Left ventricle myocardium superior (tissue), 1 donor: Measurements from ENCODE around the gene TEX11. TPM values are rescaled to one million over a fixed set of nuclear protein-coding genes. Genes with fewer than 3 reads are reported as not detected.
"Not testable (repeated sequence)": the region's sequence is repeated elsewhere in the genome, so short reads cannot be mapped to it uniquely, and the experiment has no call there.

ENCODE experiments used
- ATAC-seq: fragments of 200-7000 bp; cut with Tn5 transposase; one replicate; pipeline ENCODE4 v1.9.1; 2020; ENCODE audit warnings: mild to moderate bottlenecking, moderate library complexity
- DNase-seq: peaks from one replicate; pipeline ENCODE4 v3.0.0-alpha.2; 2020
- intact Hi-C: fragments of 100-400 bp; cut with micrococcal nuclease; formaldehyde crosslinking; loops from one replicate; pipeline ENCODE4 v1.11.0; 2022
- total RNA-seq: library from RNA; stranded (reverse); fragmentation: NEBNext Ultra II Directional; extraction: Animal tissue kit (Norgen Biotek cat#: 25700); gene quantifications from one replicate; pipeline ENCODE4 v1.2.1, GENCODE V29; 2021
- donor health status: DM: no; HTN: yes; CAD: no; lungs with severe emphysema.

Gene TEX11
- total RNA-seq, 1 donor from 2014 or later, result not detected

GRCh38 chrX:70635669-70636068, 272.8 kb downstream of the TEX11 start:
- intact Hi-C loops, result no loop called here
- ATAC-seq (no peak), DNase-seq (no peak)

DNA sequence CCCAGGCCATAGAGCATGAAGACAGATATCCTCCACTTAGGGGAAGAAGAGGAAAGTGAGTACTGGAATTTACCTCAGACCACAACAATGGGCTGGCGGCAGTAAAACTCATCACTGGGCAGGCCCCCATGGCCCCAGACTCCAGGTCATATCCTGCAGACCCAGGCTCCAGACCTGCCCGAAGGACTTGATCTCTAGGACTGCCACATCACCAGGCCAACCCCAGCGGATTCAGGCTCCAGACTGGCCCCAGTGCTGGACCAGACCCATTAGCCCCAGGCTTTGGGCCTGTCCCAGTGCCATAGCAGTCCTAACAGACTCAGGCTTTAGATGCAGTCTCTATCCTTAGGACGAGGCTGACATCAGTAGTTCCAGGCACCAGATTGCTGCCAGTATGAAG, 273.3 kb downstream of the TEX11 start:
- intact Hi-C loops, result no loop called here
- DNase-seq, result no peak
- ATAC-seq, result no peak

GRCh38 chrX:70621743-70622142, 286.8 kb downstream of the TEX11 start:
- ATAC-seq (no peak), DNase-seq (no peak)
- intact Hi-C loops, result no loop called here

GRCh38 chrX:70618467-70618866, 290.0 kb downstream of the TEX11 start:
- intact Hi-C loops, result no loop called here
- DNase-seq (no peak), ATAC-seq (no peak)

DNA sequence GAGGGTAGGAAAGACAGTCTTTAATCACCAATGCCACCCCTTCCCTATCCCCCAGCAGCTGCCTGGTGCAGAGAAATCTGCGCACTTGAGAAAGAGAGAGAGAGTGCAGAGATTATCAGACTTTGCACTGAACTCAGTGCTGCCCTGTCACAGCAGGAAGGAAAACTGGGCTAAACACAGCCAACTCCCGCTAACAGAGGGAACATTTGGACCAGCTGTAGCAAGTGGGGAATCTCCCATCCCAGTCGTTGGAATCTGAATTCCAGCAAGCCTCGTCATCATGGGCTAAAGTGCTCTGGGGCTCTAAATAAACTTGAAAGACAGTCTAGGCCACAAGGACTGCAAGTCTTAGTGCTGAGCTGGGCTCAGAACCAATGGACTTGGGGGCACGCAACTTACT, 295.2 kb downstream of the TEX11 start:
- no peak for DNase-seq
- ATAC-seq, result no peak
- intact Hi-C loops, result no loop called here

DNA sequence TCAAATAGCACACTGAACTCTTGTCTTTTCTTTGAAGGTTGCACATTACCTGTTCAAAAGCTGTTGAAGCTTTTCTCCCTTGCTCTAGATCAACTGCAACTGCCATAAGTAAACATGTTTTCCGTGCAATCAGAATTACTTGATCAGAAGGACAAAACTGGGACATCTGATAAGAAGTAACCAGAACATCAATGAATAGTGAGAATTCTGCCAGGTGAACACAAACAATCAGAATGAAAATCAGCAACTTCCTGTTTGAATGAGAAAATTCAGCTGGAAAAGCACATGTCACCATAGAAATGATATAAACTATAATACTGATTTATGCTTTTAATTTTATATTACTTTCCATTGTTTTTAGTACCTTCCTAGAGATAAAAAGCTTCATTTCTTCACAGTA, 303.2 kb downstream of the TEX11 start:
- no peak for ATAC-seq
- intact Hi-C loops, result no loop called here
- DNase-seq, result no peak

DNA sequence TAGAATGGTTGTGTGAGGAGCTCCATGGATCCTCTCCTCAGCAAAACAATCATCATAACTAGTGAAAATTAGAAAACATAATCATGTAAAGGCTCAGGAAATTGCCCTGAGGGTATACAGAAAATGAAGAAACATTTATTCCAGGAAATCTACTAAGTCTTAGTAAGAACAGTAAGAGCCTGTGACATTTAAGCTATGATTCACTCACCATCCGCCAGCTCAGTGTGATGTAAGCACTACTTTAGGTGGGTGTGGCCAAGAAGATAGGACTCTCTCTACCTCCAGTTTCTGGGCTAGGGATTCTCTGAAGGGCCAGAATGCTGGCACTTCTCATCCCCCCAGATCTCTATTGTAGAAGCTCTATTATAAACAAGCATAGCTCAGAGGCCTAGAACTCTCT, 316.4 kb downstream of the TEX11 start:
- intact Hi-C loops, result no loop called here
- DNase-seq (no peak), ATAC-seq (no peak)

GRCh38 chrX:70587158-70587557, 321.4 kb downstream of the TEX11 start:
- ATAC-seq, intact Hi-C loops: not testable (repeated sequence)

DNA sequence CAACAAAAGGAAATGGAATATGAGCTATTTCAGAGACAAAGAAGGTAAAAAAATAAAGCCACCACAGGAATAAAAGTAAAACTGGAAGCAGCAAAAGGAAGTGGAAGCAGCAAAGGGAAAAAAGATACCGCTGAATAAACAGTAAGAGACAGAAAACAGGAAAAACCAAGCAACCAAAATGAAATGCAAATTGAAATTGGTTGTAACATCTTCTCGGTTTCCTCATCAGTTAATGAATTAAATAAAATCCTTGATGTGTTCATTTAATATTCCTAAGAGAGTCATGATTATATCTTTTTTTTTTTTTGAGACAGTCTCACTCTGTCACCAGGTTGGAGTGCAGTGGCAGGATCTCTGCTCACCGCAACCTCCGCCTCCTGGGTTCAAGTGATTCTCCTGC, 331.1 kb downstream of the TEX11 start:
- no peak for ATAC-seq
- no peak for DNase-seq
- intact Hi-C loops, result no loop called here

More at GRCh38 chrX:70587158-70587557, 321.4 kb downstream of the TEX11 start:
- DNase-seq, result not testable (repeated sequence)

DNA sequence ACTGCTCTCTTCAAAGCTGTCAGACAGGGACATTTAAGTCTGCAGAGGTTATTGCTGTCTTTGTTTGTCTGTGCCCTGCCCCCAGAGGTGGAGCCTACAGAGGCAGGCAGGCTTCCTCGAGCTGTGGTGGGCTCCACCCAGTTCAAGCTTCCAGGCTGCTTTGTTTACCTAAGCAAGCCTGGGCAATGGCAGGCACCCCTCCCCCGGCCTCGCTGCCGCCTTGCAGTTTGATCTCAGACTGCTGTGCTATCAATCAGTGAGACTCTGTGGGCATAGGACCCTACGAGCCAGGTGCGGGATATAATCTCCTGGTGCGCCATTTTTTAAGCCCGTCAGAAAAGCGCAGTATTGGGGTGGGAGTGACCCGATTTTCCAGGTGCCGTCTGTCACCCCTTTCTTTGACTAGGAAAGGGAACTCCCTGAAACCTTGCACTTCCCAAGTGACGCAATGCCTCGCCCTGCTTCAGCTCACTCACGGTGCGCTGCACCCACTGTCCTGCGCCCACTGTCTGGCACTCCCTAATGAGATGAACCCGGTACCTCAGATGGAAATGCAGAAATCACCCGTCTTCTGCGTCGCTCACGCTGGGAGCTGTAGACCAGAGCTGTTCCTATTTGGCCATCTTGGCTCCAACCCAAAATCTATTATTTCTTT, 338.5 kb downstream of the TEX11 start:
- intact Hi-C loops, ATAC-seq, DNase-seq: not testable (repeated sequence)

DNA sequence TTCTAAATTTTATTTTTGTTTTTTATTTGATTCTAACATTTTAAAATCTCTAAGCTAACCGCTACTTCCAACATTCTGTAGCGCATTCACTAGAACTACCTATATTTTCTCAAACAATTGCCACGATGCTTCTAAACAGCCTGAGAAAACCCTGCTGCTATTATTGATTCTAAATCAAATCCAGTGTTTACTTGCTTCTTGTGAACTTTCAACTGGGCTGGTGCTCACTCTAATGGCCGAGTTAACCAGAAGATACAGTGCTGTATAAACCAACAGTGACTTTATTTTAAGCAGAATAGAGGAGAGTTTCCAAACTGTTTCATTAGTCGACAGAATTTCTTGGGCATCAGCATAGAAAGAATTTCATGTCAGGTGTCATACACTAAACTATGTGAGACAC, 353.6 kb downstream of the TEX11 start:
- DNase-seq (no peak), ATAC-seq (no peak)
- intact Hi-C loops, result no loop called here

GRCh38 chrX:70554523-70554922, 354.0 kb downstream of the TEX11 start:
- intact Hi-C loops, result no loop called here

DNA sequence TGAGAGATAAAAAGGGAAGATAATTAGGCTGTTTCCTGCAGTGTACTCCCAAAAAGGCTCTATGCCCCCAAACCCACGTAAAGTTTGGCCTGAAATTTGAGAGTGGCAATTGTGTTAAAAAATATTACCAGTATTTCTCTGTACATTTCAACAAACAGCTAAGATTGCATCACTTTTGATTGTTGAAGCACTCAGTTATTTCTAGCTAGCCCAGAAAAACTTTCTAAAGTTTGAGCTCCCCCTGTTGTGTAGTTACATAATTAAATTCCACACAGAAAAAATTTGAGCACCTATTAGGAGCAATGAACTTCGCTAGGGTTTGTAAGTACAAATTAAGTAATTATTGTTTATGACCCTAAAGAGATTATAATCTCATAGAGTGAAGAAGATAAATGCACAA, 354.4 kb downstream of the TEX11 start:
- ATAC-seq (no peak), DNase-seq (no peak)
- intact Hi-C loops, result no loop called here

More at GRCh38 chrX:70554523-70554922, 354.0 kb downstream of the TEX11 start:
- ATAC-seq (no peak), DNase-seq (no peak)

DNA sequence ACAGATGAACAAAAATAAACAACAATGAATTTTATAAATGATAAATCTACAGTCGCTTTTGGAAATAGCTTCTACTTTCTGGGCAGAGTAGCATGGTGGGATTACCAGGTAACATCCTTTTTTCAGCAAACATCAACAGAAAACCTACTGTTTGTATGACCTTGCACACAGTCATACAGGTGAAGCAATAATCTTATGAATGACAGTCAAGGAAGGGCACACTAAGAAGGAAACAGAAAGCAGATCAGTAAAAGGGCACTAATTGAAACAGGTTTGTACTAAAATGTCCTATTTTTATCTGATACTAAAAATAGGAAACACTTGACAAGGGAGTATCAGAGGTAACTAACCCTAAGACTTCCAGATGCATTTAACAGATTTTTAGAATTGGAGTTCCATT, 355.0 kb downstream of the TEX11 start:
- no peak for ATAC-seq
- intact Hi-C loops, result no loop called here

DNA sequence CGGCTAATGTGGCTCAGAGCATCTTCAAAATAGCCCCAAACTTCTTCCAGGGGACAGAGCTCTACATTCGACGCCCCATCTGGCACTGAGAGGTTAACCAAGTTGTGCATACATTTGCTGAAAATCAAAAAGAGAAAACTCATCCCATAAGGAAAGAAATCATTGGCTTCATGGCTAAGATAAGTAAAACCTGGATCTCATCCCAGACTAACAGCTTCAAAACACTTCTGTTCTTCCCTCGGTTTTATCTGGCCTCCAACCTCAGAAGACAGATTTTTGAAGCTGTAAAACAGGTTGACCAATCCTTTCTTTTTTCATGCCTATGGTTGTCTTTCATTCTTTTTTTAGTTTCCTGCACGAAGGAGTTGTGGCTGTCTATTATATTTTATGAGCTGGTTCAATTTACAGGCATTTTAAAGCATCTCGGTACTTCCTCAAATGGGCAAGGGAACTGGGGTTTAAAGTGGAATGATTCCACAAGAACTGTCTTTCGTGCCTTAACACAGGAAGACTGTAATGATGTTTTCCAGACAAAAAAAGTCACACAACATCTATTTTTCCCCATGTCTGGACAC, 356.3 kb downstream of the TEX11 start:
- DNase-seq (no peak), ATAC-seq (no peak)
- intact Hi-C loops, result no loop called here

More for the DNA sequence above, 355.0 kb downstream of the TEX11 start:
- DNase-seq, result no peak

DNA sequence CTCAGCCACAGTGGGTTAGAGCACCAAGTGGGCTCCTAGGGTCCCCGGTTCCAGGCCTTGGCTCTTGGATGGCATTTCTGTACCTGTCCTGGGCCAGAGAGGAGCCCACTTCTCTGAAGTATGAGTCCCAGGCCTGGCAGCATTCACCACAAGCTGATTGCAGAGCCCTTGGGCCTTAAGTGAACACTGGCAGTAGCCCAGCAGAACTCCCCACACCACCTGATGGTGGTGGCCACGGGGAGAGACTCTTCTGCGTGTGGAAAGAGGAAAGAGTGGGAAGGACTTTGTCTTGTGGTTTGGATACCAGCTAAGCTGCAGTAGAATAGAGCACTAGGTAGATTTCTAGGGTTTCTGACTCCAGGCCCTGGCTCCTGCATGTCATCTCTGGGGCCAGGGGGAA, 359.1 kb downstream of the TEX11 start:
- ATAC-seq (no peak), DNase-seq (no peak)
- intact Hi-C loops, result no loop called here

- no peak for ATAC-seq
- intact Hi-C loops, result no loop called here
- no peak for DNase-seq
Measured at GRCh38 chrX:70535198-70535597, 373.3 kb downstream of the TEX11 start.

DNA sequence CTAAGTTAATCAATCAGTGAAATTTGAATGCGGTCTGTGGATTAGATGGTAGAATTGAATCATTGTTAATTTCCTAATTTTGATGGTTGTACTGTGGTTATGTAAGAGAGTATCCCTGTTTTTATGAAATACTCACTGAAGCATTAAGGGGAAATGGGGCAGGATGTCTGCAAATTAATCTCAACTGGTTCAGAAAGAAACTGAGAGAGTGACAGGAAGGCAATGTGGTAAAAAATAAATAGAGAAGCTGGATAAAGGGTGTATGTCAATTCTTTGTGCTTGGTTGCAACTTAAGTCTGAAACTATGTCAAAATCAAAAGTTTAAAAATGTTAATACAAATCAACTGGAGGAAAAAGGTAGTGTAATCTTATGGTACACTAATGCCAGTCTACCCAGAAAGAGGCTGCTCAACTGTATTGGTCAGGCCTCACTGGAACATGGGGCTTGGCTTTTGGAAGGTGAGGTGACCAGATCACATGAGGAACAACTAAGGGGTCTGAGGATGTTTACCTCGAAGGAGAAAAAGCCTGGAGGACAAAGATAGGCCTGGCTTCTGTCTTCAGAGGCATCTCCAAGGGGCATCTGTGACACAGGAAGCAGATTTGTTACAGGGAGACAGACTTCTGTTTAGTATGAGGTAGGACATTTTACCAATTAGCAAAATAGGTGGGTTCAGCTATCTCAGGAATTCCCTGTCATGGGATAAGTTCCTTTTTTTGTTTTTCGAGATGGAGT, 380.7 kb downstream of the TEX11 start:
- ATAC-seq (no peak), DNase-seq (no peak)
- intact Hi-C loops, result no loop called here

DNA sequence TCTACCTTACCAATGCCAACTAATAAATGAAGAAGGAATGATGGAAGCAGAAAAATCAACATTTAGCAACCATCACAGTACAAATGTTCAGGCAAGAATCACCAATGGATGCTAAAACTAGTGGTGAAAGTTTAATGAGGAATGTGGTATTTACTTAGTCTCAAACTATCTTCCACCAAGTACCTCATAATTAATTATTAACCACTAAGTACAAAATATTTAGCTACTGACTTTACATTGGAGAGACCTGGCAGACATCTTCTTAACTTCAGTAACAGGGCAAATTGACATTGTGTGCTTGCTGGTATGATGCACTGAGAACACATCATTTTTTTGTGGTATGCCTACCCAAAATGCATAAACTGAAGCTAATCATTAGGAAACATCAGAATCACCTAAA, 381.5 kb downstream of the TEX11 start:
- intact Hi-C loops, result no loop called here
- ATAC-seq (no peak), DNase-seq (no peak)

DNA sequence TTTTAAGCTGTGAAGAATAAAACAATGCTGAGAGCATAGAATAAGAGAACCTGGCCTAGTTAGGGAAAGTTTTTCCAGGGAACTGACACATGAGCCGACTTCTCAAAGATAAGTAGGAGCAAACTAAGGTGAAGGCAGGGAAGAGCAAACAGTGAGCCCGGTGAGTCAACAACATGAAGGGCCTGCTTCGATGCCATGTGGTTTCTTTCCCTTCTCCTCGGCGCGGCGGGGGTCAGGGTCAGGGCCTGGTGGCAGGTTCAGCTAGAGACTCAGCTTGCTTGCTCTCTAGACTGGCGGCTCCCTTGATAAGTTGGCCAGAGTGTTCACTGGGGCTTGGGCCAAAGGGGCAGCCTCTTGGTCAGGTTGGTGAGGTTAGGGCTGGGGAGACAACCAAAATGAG, 382.8 kb downstream of the TEX11 start:
- ATAC-seq, result no peak
- no peak for DNase-seq
- intact Hi-C loops, result no loop called here

GRCh38 chrX:70515692-70516091, 392.8 kb downstream of the TEX11 start:
- intact Hi-C loops, ATAC-seq, DNase-seq: not testable (repeated sequence)
